Fibroblast of pulmonary artery (primary cell): ENCODE measurements around the gene PRR9.
A peak's percentile ranks its signal among the peaks of the same experiment; 100 is the strongest.
"Not testable (repeated sequence)": the region's sequence is repeated elsewhere in the genome, so short reads cannot be mapped to it uniquely, and the experiment has no call there.

ENCODE experiments used
- DNase-seq: peaks from one replicate; pipeline ENCODE4 v3.0.0-alpha.2; 2010; ENCODE audit warnings: low read depth
- H3K4me3 ChIP-seq: replicated peaks from 2 replicates; pipeline ENCODE4 v1.5.1; 2011; ENCODE audit warnings: low read depth, mild to moderate bottlenecking, control low read depth, low read length, moderate library complexity
- CTCF ChIP-seq: IDR thresholded peaks from 2 replicates; pipeline ENCODE4 v1.5.1; 2011; ENCODE audit warnings: mild to moderate bottlenecking, control low read depth, low read length, inconsistent platforms; ENCODE audit errors: missing control alignments

Gene PRR9

GRCh38 chr1:153217212-153217611, at the start of gene PRR9:
Gene PRR9, plus strand, starts transcription at chr1:153217584. Its CDS starts 561 bp downstream, at chr1:153218145.
- TF ChIP-seq CTCF = no peak
- no peak for DNase-seq
- H3K4me3 ChIP-seq = no peak within 1 kb of the TSS

- no peak for TF ChIP-seq CTCF
- no peak for DNase-seq
- no peak overlapping the region for H3K4me3 ChIP-seq
Observed at GRCh38 chr1:153168686-153169085, 48.7 kb upstream of the PRR9 start.

GRCh38 chr1:153174624-153175023, 42.8 kb upstream of the PRR9 start:
- TF ChIP-seq CTCF = no peak
- no peak overlapping the region for H3K4me3 ChIP-seq
- no peak for DNase-seq

GRCh38 chr1:153178922-153179321, 38.5 kb upstream of the PRR9 start:
- no peak for TF ChIP-seq CTCF
- DNase-seq = no peak
- H3K4me3 ChIP-seq = no peak overlapping the region

- no peak overlapping the region for H3K4me3 ChIP-seq
- no peak for DNase-seq
- no peak for TF ChIP-seq CTCF
Observed at GRCh38 chr1:153180556-153180955, 36.8 kb upstream of the PRR9 start.

- H3K4me3 ChIP-seq = not testable (repeated sequence)
Observed at GRCh38 chr1:153188301-153188700, 29.1 kb upstream of the PRR9 start.

GRCh38 chr1:153190373-153190772, 27.0 kb upstream of the PRR9 start:
- TF ChIP-seq CTCF = peak; percentile 5
- DNase-seq = no peak

More at GRCh38 chr1:153188301-153188700, 29.1 kb upstream of the PRR9 start:
- DNase-seq = not testable (repeated sequence)

More at GRCh38 chr1:153190373-153190772, 27.0 kb upstream of the PRR9 start:
- H3K4me3 ChIP-seq = no peak overlapping the region
